Osteocyte (in vitro differentiated cells): ENCODE data around the gene BTRC. TPM values are rescaled to one million over a fixed set of nuclear protein-coding genes. Genes with fewer than 3 reads are reported as not detected.
A peak's percentile ranks its signal among the peaks of the same experiment; 100 is the strongest.

ENCODE experiments used
- DNase-seq: peaks from one replicate; pipeline ENCODE4 v3.0.0; 2021; ENCODE audit warnings: mixed read lengths; ENCODE audit not compliant: unreplicated experiment; ENCODE audit errors: extremely low spot score
- H3K27ac Mint-ChIP-seq: one replicate; pipeline ENCODE4 v1.8.0; 2021; ENCODE audit warnings: mild to moderate bottlenecking, mixed read lengths; ENCODE audit not compliant: unreplicated experiment
- H3K27me3 Mint-ChIP-seq: one replicate; pipeline ENCODE4 v1.8.0; 2021; ENCODE audit warnings: mixed read lengths; ENCODE audit not compliant: unreplicated experiment
- H3K36me3 Mint-ChIP-seq: one replicate; pipeline ENCODE4 v1.8.0; 2021; ENCODE audit warnings: mixed read lengths; ENCODE audit not compliant: unreplicated experiment
- H3K4me1 Mint-ChIP-seq: one replicate; pipeline ENCODE4 v1.8.0; 2021; ENCODE audit warnings: mixed read lengths; ENCODE audit not compliant: unreplicated experiment
- H3K4me3 Mint-ChIP-seq: one replicate; pipeline ENCODE4 v1.8.0; 2021; ENCODE audit warnings: mild to moderate bottlenecking, moderate library complexity, mixed read lengths; ENCODE audit not compliant: unreplicated experiment
- H3K9me3 Mint-ChIP-seq: one replicate; pipeline ENCODE4 v1.8.0; 2021; ENCODE audit warnings: mixed read lengths; ENCODE audit not compliant: unreplicated experiment
- total RNA-seq: library from RNA; stranded (reverse); gene quantifications from 2 replicates; pipeline ENCODE4 v1.2.1, GENCODE V29; 2021
- TF ChIP-seq, protein P1 (sequence below): fragments of 200-600 bp; sonication (generic); IDR thresholded peaks from 2 replicates; pipeline ENCODE4 v1.5.0; 2021; ENCODE audit warnings: antibody characterized with exemption, mild to moderate bottlenecking, moderate library complexity

Gene BTRC
- total RNA-seq, 1 donor from 2014 or later = 28.9 TPM

DNA sequence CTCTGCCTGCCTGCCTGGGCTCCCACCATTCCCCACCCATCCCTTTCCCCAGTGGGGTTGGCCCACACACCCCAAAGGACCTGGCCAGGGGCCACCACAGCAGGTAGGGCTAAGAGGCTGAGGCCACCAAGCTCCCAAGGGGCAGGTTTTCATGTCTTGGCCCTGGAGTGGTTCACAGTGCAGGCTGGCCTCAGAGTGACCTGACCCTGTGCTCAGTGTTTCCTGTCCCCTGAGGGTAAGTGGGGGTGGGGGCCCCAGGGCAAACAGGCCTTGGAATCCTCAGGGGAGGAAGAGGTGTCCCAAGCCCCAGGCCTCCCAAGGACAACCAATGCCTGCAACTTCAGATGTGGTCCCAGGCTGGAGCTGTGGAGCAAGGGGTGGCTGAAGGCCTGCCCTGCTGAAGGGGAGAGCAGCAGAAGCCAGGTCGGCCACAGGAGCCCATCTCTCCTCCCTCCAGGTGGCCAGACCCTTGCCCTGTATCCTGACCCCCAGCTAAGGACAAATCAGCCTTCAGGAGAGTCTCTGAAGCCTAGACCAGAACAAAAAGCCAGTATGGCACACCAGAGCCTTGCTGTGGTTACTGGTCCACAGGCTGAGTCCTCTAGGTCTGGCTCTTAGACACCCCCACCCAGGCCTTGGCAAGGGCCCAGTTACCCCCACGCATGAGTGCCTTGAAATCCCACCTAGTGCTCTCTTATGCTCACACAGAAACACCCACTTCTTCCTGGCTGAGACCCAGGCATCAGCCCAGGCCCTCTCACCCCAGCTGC lies 206.5 kb downstream of the BTRC start:
- TF ChIP-seq, protein P1, sequence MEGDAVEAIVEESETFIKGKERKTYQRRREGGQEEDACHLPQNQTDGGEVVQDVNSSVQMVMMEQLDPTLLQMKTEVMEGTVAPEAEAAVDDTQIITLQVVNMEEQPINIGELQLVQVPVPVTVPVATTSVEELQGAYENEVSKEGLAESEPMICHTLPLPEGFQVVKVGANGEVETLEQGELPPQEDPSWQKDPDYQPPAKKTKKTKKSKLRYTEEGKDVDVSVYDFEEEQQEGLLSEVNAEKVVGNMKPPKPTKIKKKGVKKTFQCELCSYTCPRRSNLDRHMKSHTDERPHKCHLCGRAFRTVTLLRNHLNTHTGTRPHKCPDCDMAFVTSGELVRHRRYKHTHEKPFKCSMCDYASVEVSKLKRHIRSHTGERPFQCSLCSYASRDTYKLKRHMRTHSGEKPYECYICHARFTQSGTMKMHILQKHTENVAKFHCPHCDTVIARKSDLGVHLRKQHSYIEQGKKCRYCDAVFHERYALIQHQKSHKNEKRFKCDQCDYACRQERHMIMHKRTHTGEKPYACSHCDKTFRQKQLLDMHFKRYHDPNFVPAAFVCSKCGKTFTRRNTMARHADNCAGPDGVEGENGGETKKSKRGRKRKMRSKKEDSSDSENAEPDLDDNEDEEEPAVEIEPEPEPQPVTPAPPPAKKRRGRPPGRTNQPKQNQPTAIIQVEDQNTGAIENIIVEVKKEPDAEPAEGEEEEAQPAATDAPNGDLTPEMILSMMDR = no peak
- no peaks in the 10 kb centered on the region for H3K9me3 Mint-ChIP-seq
- H3K4me3 Mint-ChIP-seq = no peak overlapping the region
- peaks cover 4% of the 10 kb centered on the region for H3K27me3 Mint-ChIP-seq
- no peak overlapping the region for H3K27ac Mint-ChIP-seq
- H3K36me3 Mint-ChIP-seq = peaks cover 1% of the 10 kb centered on the region
- peaks cover 7% of the 10 kb centered on the region for H3K4me1 Mint-ChIP-seq
- peak; percentile 75 for DNase-seq

DNA sequence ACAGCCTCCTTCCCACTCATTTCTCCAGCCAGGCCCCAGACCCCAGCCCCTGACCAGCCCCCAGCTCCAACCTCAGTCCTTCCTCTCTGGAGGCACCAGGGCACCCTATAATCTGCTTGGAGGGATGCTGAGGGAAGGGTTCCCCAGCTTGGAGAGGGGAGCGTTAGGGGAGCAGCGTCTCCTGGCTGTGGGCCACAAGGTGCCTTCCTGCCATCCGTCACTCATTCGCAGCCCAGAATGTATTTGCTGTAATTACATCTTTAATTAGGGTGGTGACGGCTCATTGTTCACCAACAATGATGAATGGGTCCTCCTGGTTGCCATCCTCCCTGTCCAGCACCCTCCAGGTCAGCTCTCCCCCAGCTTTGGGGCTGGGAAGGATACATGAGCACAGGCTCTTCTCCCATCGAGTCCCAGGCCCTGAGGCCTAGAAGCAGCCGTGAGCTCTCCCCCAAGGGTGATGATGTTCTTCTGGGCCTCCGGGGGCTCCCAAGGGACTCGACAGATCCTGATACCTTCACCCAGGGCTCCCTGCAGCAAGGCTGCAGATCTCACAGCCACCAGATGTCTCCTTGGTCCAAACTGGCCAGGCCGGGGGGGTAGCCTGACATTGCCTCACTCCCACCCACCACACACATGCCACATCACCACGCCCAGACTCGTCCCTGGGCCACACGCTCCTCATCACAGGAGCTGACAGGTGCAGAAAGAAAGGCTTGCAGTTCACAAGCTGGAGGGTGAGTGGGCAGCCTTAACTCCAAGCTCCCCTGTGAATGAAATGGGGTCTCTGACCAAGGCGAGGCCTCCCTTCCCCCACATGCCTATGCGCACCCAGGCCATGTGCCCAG lies 207.3 kb downstream of the BTRC start:
- Mint-ChIP-seq H3K9me3 (no peaks in the 10 kb centered on the region), H3K27ac (no peak overlapping the region), H3K4me1 (peaks cover 7% of the 10 kb centered on the region), H3K4me3 (no peak overlapping the region), H3K36me3 (no peaks in the 10 kb centered on the region), H3K27me3 (peaks cover 10% of the 10 kb centered on the region)
- TF ChIP-seq, protein P1 = no peak
- DNase-seq = peak; percentile 77

GRCh38 chr10:101562231-101562630 lies 208.3 kb downstream of the BTRC start:
- peaks cover 16% of the 10 kb centered on the region for H3K27me3 Mint-ChIP-seq
- peak; percentile 78 for DNase-seq
- H3K4me3 Mint-ChIP-seq = no peak overlapping the region

GRCh38 chr10:101563007-101563406 lies 209.0 kb downstream of the BTRC start:
- H3K36me3 Mint-ChIP-seq = no peaks in the 10 kb centered on the region
- H3K4me1 Mint-ChIP-seq = peaks cover 5% of the 10 kb centered on the region
- no peak overlapping the region for H3K27ac Mint-ChIP-seq
- peak; percentile 48 for DNase-seq
- TF ChIP-seq, protein P1 = no peak
- H3K27me3 Mint-ChIP-seq = peaks cover 20% of the 10 kb centered on the region
- H3K9me3 Mint-ChIP-seq = no peaks in the 10 kb centered on the region
- H3K4me3 Mint-ChIP-seq = no peak overlapping the region

More at GRCh38 chr10:101562231-101562630, 208.3 kb downstream of the BTRC start:
- TF ChIP-seq, protein P1 = no peak
- Mint-ChIP-seq H3K4me1 (peaks cover 9% of the 10 kb centered on the region), H3K9me3 (no peaks in the 10 kb centered on the region), H3K27ac (no peak overlapping the region), H3K36me3 (no peaks in the 10 kb centered on the region)
